Retinal pigment epithelial cell (primary cell): ENCODE results near the gene IL34.

Source experiments
- DNase-seq: peaks from one replicate; pipeline ENCODE4 v3.0.0-alpha.2; 2010; ENCODE audit warnings: low read depth
- H3K4me3 ChIP-seq: 2 replicates; pipeline ENCODE4 v1.5.1; 2011; ENCODE audit warnings: mild to moderate bottlenecking, low read length, control low read depth, moderate library complexity
- TF ChIP-seq, protein P1 (sequence below): conservative IDR thresholded peaks from 2 replicates; pipeline ENCODE4 v1.5.1; 2011; ENCODE audit warnings: low read depth, low read length, control low read depth, inconsistent platforms

Gene IL34

DNA sequence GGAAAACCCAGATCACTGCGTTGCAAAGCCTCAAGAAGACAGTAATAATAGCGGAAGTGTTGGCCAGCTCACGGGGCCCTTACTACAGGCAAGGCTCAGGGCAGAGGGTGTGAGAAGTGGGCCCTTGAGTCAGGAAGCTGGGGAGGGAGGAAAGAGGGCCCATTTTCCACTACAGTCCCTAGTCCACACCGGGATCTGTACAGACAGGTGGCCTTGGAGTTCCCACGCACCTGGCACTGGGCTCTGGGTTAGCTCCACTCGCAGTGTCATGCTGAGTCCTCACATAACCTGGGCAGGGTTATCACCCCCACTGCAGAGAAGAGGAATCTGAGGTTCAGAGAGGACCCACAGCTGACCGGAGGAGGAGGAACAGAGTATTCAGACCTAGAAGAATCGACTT, 56.3 kb downstream of the IL34 start:
- DNase-seq: no peak
- TF ChIP-seq, protein P1, sequence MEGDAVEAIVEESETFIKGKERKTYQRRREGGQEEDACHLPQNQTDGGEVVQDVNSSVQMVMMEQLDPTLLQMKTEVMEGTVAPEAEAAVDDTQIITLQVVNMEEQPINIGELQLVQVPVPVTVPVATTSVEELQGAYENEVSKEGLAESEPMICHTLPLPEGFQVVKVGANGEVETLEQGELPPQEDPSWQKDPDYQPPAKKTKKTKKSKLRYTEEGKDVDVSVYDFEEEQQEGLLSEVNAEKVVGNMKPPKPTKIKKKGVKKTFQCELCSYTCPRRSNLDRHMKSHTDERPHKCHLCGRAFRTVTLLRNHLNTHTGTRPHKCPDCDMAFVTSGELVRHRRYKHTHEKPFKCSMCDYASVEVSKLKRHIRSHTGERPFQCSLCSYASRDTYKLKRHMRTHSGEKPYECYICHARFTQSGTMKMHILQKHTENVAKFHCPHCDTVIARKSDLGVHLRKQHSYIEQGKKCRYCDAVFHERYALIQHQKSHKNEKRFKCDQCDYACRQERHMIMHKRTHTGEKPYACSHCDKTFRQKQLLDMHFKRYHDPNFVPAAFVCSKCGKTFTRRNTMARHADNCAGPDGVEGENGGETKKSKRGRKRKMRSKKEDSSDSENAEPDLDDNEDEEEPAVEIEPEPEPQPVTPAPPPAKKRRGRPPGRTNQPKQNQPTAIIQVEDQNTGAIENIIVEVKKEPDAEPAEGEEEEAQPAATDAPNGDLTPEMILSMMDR: no peak
- no peak overlapping the region for H3K4me3 ChIP-seq

GRCh38 chr16:70703041-70703834, 56.9 kb downstream of the IL34 start:
- H3K4me3 ChIP-seq: no peak overlapping the region
- peak; percentile 80 for DNase-seq
- TF ChIP-seq, protein P1: peak; percentile 45

- no peak overlapping the region for H3K4me3 ChIP-seq
- DNase-seq: no peak
- TF ChIP-seq, protein P1: no peak
Measured at GRCh38 chr16:70703835-70704381, 57.5 kb downstream of the IL34 start.

- H3K4me3 ChIP-seq: no peak overlapping the region
- DNase-seq: no peak
- TF ChIP-seq, protein P1: no peak
Measured at GRCh38 chr16:70704586-70704985, 58.2 kb downstream of the IL34 start.

DNA sequence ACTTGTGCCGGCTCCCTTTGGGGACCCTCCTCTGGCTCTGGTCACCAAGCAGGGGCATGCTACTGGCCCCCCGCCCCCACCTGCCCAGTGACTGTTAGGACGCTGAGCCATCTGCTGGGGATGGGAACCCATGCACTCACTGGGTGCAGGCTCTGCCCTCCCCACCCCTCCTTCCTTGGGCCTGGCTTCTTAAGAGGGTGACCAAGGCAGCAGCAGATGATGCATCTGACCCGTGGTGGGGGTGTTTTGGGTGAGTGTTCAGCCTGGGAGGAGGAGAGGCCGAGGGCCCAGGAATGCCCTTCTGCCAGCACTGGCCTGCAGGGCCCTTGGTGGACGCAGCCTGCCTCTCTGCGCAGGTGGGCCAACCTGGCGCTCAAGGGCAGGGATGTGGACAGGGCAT, 58.7 kb downstream of the IL34 start:
- H3K4me3 ChIP-seq: no peak overlapping the region
- DNase-seq: no peak

DNA sequence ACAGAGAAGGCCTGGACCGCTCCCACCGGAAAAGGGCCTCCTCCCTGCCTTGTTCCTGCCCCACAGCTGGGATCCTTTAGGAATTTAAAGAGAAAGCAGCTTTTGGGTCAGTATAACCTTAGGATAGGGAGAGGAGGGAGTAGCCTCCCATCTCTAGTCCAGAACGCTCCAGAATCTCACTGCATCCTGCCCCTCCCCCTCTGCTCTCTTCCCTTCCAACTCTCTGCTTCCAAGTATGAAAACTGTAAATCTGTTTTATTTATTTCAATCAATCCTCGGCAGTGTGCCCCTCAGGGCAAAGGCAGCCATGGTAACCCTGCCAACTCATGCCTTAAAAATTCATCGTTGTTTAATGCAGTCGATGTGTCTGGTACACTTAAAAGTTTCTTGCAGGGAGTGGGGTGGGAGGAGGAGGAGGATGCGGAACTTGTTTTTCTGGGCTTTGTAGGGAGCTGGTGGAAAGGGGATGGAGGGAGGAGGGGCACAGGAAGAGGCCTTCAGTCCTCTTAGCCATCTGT, 60.6 kb downstream of the IL34 start:
- TF ChIP-seq, protein P1: no peak
- DNase-seq: peak; percentile 86
- H3K4me3 ChIP-seq: no peak overlapping the region

More for the DNA sequence above, 58.7 kb downstream of the IL34 start:
- TF ChIP-seq, protein P1: no peak
